ENCODE data around the gene S100PBP. TPM values are rescaled to one million over a fixed set of nuclear protein-coding genes. Genes with fewer than 3 reads are reported as not detected.

The S100PBP gene
- total and polyA plus RNA-seq, 2 of the 13 experiments (the other 11 are each of a cell fraction or from before 2014, with no cell fraction given) = 20.4 to 26.1 TPM

DNA sequence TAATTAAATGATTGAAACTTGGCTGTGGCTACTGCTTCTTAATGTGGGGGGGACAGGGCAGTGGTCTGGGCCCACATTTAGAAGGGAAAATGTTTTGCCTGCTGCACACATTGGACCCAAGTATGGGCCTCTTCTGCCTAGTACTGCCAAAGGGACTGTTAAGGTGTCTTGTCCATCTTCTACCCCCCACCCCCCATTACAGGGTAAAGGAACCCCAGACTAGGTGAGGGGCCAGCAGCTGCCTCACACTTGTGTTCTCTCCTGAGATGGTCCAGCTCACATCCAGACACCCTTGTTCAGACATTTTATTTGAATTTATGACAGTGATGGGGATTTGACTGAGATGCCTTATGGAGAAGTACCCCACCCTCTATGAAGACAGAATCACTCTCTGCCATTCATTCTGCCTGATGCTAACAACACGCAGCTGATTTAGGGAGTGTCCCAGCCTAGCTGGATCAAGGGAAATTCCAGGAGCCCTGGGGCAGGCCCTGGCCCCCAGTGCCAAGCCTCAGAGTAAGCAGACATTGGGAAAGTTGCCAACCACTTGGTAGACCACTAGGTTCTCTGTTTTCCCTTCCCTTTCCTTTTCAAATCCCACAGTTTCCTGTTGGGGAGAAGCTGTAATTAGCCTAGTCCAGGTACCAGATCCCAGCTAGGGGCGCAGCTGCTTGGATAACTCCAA is 42.4 kb upstream of the S100PBP start (continued):
- no peak for TF ChIP-seq ELF4 (CRISPR knock-in tag; IDR thresholded peaks at IDR 0.05; ENCODE audit: borderline replicate concordance)
- TF ChIP-seq KAT8 (CRISPR knock-in tag; IDR thresholded peaks at IDR 0.05) = no peak
- TF ChIP-seq TIGD3 (CRISPR knock-in tag; IDR thresholded peaks at IDR 0.05; ENCODE audit: borderline replicate concordance) = no peak
- TF ChIP-seq TP53 (CRISPR knock-in tag; conservative IDR thresholded peaks at IDR 0.05) = no peak
- no peak for TF ChIP-seq ZNF136 (CRISPR knock-in tag; IDR thresholded peaks at IDR 0.05; ENCODE audit: low read depth)
- peak in 1 of 2 experiments; percentile 22; a peak in 1 of 4 replicates for TF ChIP-seq POLR2A (IDR thresholded peaks at IDR 0.05; ENCODE audit: insufficient read depth in 1 of 2, low read depth in 2 of 2, low read length in 2 of 2)
- TF ChIP-seq FOSL2 (CRISPR knock-in tag; IDR thresholded peaks at IDR 0.05) = no peak
- no peak for TF ChIP-seq TCF12 (IDR thresholded peaks at IDR 0.05)
- TF ChIP-seq TCF12 (CRISPR knock-in tag; IDR thresholded peaks at IDR 0.05) = no peak
- TF ChIP-seq CTCF (CRISPR knock-in tag; IDR thresholded peaks at IDR 0.05) = no peak
- TF ChIP-seq, protein P1, sequence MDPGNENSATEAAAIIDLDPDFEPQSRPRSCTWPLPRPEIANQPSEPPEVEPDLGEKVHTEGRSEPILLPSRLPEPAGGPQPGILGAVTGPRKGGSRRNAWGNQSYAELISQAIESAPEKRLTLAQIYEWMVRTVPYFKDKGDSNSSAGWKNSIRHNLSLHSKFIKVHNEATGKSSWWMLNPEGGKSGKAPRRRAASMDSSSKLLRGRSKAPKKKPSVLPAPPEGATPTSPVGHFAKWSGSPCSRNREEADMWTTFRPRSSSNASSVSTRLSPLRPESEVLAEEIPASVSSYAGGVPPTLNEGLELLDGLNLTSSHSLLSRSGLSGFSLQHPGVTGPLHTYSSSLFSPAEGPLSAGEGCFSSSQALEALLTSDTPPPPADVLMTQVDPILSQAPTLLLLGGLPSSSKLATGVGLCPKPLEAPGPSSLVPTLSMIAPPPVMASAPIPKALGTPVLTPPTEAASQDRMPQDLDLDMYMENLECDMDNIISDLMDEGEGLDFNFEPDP (CRISPR knock-in tag; conservative IDR thresholded peaks at IDR 0.05) = no peak
- no peak for TF ChIP-seq NR2F1 (CRISPR knock-in tag; IDR thresholded peaks at IDR 0.05)
- TF ChIP-seq ZNF619 (CRISPR knock-in tag; IDR thresholded peaks at IDR 0.05) = no peak
- TF ChIP-seq IRF2 (CRISPR knock-in tag; IDR thresholded peaks at IDR 0.05) = no peak
